Large intestine (tissue), 3 donors: ENCODE results near the gene MTARC2. TPM values are rescaled to one million over a fixed set of nuclear protein-coding genes. Genes with fewer than 3 reads are reported as not detected.
A peak's percentile ranks its signal among the peaks of the same experiment; 100 is the strongest.

Experiments used
- DNase-seq, 2 donors: peaks; one replicate each; pipeline versions ENCODE4 v3.0.0 to v3.0.0-alpha.2; 2013
- H3K27ac ChIP-seq: one replicate; pipeline ENCODE4 v1.5.1; 2013; ENCODE audit warnings: low read length
- H3K27me3 ChIP-seq: 2 replicates; pipeline ENCODE4 v1.6.1; 2013; ENCODE audit warnings: low read length; ENCODE audit not compliant: control insufficient read depth, insufficient read depth
- H3K36me3 ChIP-seq: 2 replicates; pipeline ENCODE4 v1.6.1; 2013; ENCODE audit warnings: low read length; ENCODE audit not compliant: control insufficient read depth, insufficient read depth
- H3K4me1 ChIP-seq: one replicate; pipeline ENCODE4 v1.6.1; 2013; ENCODE audit warnings: low read length; ENCODE audit not compliant: control insufficient read depth, insufficient read depth
- H3K4me3 ChIP-seq: one replicate; pipeline ENCODE4 v1.5.1; 2013; ENCODE audit warnings: low read length
- H3K9me3 ChIP-seq: one replicate; pipeline ENCODE4 v1.6.1; 2013; ENCODE audit warnings: mild to moderate bottlenecking, low read depth, low read length, moderate library complexity; ENCODE audit not compliant: control insufficient read depth
- WGBS: methylation state at CpG from one replicate; pipeline ENCODE4 v1.1.5; 2013; ENCODE audit warnings: low lambda C conversion rate; ENCODE audit not compliant: insufficient coverage; 5-methylcytosine and 5-hydroxymethylcytosine counted together
- polyA plus RNA-seq: library from polyadenylated mRNA; unstranded; fragments of 120-200 nt; gene quantifications from one replicate; pipeline ENCODE4 v1.2.1, GENCODE V29; 2013

MTARC2 gene
- polyA plus RNA-seq, 1 donor, result 93.5 TPM

DNA sequence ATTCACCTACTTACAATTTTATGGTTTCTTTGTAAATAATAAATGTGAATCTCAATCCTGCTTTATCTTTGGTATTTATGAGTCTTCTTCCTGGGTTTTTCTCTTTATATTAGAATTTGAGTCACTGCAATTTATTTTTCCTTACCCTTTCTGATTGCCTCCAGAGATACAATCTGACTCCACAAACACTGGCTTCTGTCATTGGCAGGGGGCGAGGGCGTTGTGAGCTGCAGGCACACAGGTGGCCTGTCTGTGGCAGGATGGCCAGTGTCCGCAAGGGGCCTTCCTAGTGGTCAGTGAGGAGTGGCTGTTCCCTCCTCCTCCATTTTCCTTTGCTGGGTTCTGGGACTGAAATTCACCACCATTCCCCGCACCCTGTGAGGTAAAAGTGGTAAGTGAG, 36.6 kb downstream of the MTARC2 start:
- no CpG with 5 or more reads among the region's 4 CpGs for WGBS
- Histone ChIP-seq H3K9me3 (no peaks in the 10 kb centered on the region), H3K27ac (no peak overlapping the region), H3K27me3 (no peaks in the 10 kb centered on the region), H3K4me1 (peaks cover 14% of the 10 kb centered on the region), H3K36me3 (peaks cover 27% of the 10 kb centered on the region), H3K4me3 (no peak overlapping the region)
- DNase-seq, result no peak

DNA sequence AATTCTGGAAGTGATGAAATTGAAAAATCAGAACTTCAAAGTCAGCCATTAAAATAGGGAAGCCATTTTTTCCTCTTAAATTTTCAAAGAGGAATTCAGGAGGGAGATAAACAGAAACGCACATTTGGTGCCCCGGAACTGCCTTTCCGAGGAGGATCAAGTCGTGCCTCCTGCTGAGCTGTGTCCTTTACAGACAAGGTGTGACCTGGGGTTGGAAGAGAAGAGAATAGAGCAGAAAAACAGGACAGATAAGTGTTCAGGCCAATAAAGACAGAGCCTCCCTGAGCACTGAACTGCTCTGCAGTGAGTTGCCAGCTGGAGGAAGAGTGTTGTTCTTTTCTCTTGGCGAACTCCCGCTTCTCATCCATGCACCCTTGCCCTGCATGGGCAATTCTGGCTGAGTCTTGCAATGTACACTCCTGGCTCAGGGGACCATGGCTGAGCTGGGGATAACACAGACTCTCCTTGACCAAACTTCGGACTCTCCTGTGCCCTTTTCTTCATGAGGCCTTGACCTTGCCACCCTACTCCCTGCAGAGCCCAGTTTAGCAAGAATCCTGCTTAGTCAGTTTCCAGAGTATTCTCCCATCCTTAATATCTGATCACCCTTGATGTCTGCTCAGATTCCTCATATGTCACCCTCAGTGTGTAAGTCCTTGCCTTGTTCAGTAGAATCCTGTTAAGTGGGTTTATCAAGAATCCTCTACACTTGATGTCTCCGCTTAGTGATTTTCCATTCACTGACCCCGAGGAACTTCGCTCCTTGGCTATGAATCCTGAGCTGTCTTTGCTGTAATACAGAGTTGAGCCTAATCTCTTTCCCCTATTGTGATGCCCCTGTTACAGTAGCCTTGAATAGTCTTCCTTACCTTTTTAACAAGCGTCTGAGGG, 37.3 kb downstream of the MTARC2 start:
- peak overlapping the region; percentile 49 for H3K27ac ChIP-seq
- 86% methylated on average over 3 of the region's 11 CpGs for WGBS
- no peaks in the 10 kb centered on the region for H3K27me3 ChIP-seq
- DNase-seq, result no peak
- H3K4me1 ChIP-seq, result peaks cover 16% of the 10 kb centered on the region
- no peak overlapping the region for H3K4me3 ChIP-seq
- no peaks in the 10 kb centered on the region for H3K9me3 ChIP-seq
- H3K36me3 ChIP-seq, result peaks cover 20% of the 10 kb centered on the region

GRCh38 chr1:220786057-220786336, 37.9 kb downstream of the MTARC2 start:
- Histone ChIP-seq H3K27ac (peak overlapping the region; percentile 49), H3K4me3 (peak overlapping the region; percentile 60), H3K36me3 (peaks cover 20% of the 10 kb centered on the region), H3K4me1 (peaks cover 16% of the 10 kb centered on the region), H3K27me3 (no peaks in the 10 kb centered on the region), H3K9me3 (no peaks in the 10 kb centered on the region)
- no CpG with 5 or more reads among the region's 13 CpGs for WGBS
- no peak for DNase-seq

DNA sequence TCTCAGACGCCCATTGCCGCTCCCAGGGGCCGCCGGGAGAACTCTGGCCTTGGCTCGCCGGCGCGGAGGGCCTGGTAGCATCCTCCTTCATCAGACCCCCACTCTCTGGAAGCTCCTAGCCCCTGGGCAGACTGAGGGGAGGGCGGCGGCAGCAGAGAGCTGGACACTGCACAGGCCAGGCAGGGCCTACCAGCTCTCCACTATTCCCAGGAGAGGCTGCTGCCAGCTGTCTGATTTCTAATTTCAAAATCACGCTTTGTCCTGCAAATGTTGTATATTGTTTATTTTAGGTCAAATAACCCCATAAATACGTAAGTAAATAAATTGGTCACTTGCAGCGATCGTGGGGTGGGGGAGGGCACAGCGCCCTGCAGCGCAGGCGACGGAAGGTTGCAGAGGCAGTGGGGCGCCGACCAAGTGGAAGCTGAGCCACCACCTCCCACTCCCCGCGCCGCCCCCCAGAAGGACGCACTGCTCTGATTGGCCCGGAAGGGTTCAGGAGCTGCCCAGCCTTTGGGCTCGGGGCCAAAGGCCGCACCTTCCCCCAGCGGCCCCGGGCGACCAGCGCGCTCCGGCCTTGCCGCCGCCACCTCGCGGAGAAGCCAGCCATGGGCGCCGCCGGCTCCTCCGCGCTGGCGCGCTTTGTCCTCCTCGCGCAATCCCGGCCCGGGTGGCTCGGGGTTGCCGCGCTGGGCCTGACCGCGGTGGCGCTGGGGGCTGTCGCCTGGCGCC, 38.4 kb downstream of the MTARC2 start, which contains the start of gene MTARC1:
MTARC1 (plus strand) TSS at position 577 of the 732 bp plus-strand sequence; CDS start at position 609, 32 bp downstream.
- Histone ChIP-seq H3K4me1 (peaks cover 16% of the 10 kb centered on the region), H3K36me3 (peaks cover 18% of the 10 kb centered on the region), H3K4me3 (peak within 1 kb of the TSS; percentile 60), H3K27ac (peak within 1 kb of the TSS; percentile 86), H3K9me3 (no peaks in the 10 kb centered on the region), H3K27me3 (no peaks in the 10 kb centered on the region)
- WGBS, result no CpG with 5 or more reads among the region's 56 CpGs
- DNase-seq, result peak; percentile 70 to 85

DNA sequence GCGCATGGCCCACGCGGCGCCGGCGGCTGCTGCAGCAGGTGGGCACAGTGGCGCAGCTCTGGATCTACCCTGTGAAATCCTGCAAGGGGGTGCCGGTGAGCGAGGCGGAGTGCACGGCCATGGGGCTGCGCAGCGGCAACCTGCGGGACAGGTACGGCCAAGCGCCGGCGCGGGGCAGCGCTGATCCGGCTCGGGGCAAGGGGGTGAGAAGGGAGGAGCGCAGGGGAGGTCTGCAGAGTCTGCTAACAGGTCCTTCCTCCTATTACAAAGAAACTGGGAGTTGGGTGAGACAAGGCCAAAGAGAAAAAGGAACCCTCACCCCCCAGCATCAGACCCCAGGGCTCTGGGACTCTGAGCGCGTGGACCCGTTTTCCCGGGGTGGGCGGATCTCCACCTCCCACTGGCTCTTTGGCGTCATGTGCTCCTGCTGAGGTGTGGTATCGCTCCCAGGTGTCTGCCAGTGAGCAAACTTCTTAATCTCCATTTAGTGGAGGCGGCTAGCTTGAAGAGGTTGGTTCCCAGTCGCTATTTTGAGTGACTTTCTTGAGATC, 39.0 kb downstream of the MTARC2 start:
- H3K36me3 ChIP-seq, result peaks cover 13% of the 10 kb centered on the region
- H3K27ac ChIP-seq, result peak overlapping the region; percentile 86
- H3K4me3 ChIP-seq, result peak overlapping the region; percentile 60
- no CpG with 5 or more reads among the region's 32 CpGs for WGBS
- peak; percentile 66 to 84 for DNase-seq
- H3K4me1 ChIP-seq, result peaks cover 16% of the 10 kb centered on the region
- H3K9me3 ChIP-seq, result no peaks in the 10 kb centered on the region
- no peaks in the 10 kb centered on the region for H3K27me3 ChIP-seq

DNA sequence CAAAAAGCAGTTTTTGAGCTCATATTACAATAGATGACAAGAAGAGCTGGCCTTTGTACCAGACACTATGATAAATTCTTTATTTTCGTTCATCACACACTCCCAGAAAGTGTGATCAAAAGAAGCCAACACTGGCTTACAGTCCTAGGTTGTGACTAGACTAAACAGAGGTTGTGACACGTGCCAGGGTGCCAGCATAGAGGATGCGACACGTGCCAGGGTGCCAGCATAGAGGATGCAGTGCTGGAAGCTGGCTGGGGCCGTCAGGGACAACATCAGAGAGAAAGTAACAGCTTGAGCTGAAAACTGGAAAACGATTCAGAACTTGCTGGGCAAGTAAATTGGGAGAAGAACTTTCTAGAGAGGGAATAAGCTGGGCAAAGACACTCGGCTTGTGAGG, 40.8 kb downstream of the MTARC2 start:
- H3K4me3 ChIP-seq, result no peak overlapping the region
- 100% methylated on average over 1 of the region's 7 CpGs for WGBS
- peaks cover 6% of the 10 kb centered on the region for H3K36me3 ChIP-seq
- no peaks in the 10 kb centered on the region for H3K27me3 ChIP-seq
- no peak for DNase-seq
- H3K9me3 ChIP-seq, result no peaks in the 10 kb centered on the region
- H3K4me1 ChIP-seq, result peaks cover 16% of the 10 kb centered on the region
- H3K27ac ChIP-seq, result no peak overlapping the region

DNA sequence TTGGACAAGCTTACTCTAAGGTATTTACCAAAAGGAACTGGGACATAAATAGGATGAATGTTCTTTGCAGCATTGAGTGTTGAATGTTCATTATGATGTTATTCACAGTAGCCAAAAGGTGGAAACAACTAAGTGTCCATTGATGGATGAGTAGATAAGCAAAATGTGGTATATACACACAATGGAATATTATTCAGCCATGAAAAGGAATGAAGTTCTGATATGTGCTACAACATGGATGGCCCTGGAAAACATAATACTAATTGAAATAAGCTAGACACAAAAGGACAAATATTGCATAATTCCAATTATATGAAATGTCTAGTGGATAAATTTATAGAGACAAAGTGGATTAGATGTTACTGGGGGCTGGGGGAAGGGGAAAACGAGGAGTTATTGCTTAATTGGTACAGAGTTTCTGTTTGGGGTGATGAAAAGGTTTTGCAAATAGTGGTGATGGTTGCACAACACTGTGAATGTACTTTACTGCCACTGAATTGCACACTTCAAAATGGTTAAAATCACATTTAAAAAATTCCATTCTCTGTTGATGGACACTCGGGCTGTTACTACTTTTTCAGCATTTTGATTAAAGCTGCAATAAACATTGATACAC, 41.5 kb downstream of the MTARC2 start:
- no peak for DNase-seq
- Histone ChIP-seq H3K4me1 (peaks cover 16% of the 10 kb centered on the region), H3K4me3 (no peak overlapping the region), H3K27ac (no peak overlapping the region), H3K9me3 (no peaks in the 10 kb centered on the region), H3K36me3 (peaks cover 7% of the 10 kb centered on the region), H3K27me3 (no peaks in the 10 kb centered on the region)
- WGBS, result no CpG with 5 or more reads among the region's 2 CpGs

DNA sequence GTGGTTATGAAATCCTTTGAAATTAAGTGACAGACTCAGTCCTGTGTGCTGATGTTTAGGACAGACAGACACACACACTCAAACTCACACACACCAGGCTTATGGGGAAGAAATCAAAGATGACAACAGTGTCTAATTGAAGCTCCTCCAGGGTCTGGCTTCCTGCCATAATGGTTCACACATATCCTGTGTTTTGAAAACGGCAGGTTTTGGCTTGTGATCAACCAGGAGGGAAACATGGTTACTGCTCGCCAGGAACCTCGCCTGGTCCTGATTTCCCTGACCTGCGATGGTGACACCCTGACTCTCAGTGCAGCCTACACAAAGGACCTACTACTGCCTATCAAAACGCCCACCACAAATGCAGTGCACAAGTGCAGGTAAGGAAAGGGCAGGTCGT, 43.2 kb downstream of the MTARC2 start:
- WGBS, result 100% methylated on average over 1 of the region's 6 CpGs
- Histone ChIP-seq H3K4me3 (no peak overlapping the region), H3K9me3 (no peaks in the 10 kb centered on the region), H3K27ac (no peak overlapping the region), H3K27me3 (no peaks in the 10 kb centered on the region), H3K36me3 (peaks cover 5% of the 10 kb centered on the region), H3K4me1 (peaks cover 10% of the 10 kb centered on the region)
- no peak for DNase-seq

DNA sequence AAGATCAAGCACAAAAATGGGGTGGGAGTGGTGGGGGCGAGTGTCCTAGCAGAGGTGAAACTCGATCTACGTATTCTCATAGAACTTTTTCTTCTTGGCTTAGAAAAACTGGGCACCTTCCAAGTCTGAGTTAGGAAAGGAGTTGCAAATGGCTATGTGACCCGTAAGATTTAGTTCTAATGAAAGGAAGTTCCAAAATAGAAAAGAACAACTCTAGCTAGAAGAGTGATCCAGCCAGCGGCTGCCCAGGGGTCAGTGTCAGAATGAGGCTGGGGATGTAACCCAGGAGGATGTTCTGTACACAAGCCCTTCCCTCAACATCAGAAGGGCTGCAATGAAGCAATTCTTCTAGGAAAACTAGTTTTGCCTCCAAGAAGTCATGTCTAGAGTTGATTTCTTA, 43.8 kb downstream of the MTARC2 start:
- no peak for DNase-seq
- Histone ChIP-seq H3K4me1 (peaks cover 7% of the 10 kb centered on the region), H3K4me3 (no peak overlapping the region), H3K27me3 (no peaks in the 10 kb centered on the region), H3K36me3 (peaks cover 10% of the 10 kb centered on the region), H3K9me3 (no peaks in the 10 kb centered on the region), H3K27ac (no peak overlapping the region)
- no CpG with 5 or more reads among the region's 5 CpGs for WGBS

GRCh38 chr1:220796530-220796929, 48.4 kb downstream of the MTARC2 start:
- no peak overlapping the region for H3K27ac ChIP-seq
- no peaks in the 10 kb centered on the region for H3K4me1 ChIP-seq
- DNase-seq, result no peak
- H3K27me3 ChIP-seq, result no peaks in the 10 kb centered on the region
- no peaks in the 10 kb centered on the region for H3K9me3 ChIP-seq
- H3K4me3 ChIP-seq, result no peak overlapping the region
- peaks cover 47% of the 10 kb centered on the region for H3K36me3 ChIP-seq
- no CpG with 5 or more reads among the region's 10 CpGs for WGBS
